ENCODE results near the gene PTPN23. TPM values are rescaled to one million over a fixed set of nuclear protein-coding genes. Genes with fewer than 3 reads are reported as not detected.
"Not testable (repeated sequence)": the region's sequence is repeated elsewhere in the genome, so short reads cannot be mapped to it uniquely, and the experiment has no call there.

Gene PTPN23
- 10 to 100 TPM; 28.7 to 32.0 TPM for total RNA-seq

GRCh38 chr3:47380601-47381316 lies at the start of gene PTPN23:
TSS of gene PTPN23 (plus strand) at chr3:47381021. CDS start at chr3:47381097, 76 bp downstream.
- ATAC-seq (replicated peaks): peak; percentile 88
- Mint-ChIP-seq H3K36me3 (ENCODE audit: low read depth) (peaks cover 46% of the 10 kb centered on the region), H3K27ac (peak within 1 kb of the TSS; percentile 99), H3K4me1 (peaks cover 31% of the 10 kb centered on the region), H3K27me3 (no peaks in the 10 kb centered on the region), H3K4me3 (peak within 1 kb of the TSS; percentile 94), H3K9me3 (no peaks in the 10 kb centered on the region)

DNA sequence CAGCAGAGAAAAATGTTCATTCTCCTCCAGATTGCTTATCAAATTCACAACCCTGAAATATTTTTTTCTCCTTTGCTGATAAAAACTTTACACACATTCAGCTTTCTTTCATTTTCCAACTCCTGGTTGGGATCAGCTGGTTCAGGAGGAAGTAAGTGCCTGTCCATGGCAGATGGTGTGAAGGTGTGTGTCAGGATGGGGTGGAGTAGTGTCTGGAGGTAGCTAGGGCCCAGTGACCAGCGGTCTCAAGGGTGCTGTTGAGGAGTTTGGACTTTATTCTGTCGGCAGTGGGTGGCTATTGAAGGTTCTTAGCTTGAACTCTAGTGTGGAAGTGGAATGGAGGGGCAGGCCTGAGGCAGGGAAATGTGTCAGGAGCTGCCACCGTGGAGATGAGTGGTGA lies 46.9 kb upstream of the PTPN23 start:
- Mint-ChIP-seq H3K4me3 (no peak overlapping the region), H3K27ac (peak overlapping the region; percentile 39), H3K27me3 (no peaks in the 10 kb centered on the region), H3K9me3 (no peaks in the 10 kb centered on the region), H3K4me1 (peaks cover 5% of the 10 kb centered on the region), H3K36me3 (ENCODE audit: low read depth) (peaks cover 97% of the 10 kb centered on the region)
- ATAC-seq (replicated peaks): no peak

- no peak for ATAC-seq (replicated peaks)
- Mint-ChIP-seq H3K27ac (peak overlapping the region; percentile 23), H3K4me3 (no peak overlapping the region)
These were observed 43.2 kb upstream of the PTPN23 start for GRCh38 chr3:47337656-47338055.

GRCh38 chr3:47339951-47340350 lies 40.9 kb upstream of the PTPN23 start:
- Mint-ChIP-seq H3K4me3 (no peak overlapping the region), H3K27me3 (no peaks in the 10 kb centered on the region), H3K27ac (peak overlapping the region; percentile 40), H3K4me1 (no peaks in the 10 kb centered on the region), H3K36me3 (ENCODE audit: low read depth) (peaks cover 92% of the 10 kb centered on the region), H3K9me3 (no peaks in the 10 kb centered on the region)
- no peak for ATAC-seq (replicated peaks)

More at GRCh38 chr3:47337656-47338055, 43.2 kb upstream of the PTPN23 start:
- Mint-ChIP-seq H3K27me3 (no peaks in the 10 kb centered on the region), H3K4me1 (peaks cover 2% of the 10 kb centered on the region), H3K9me3 (no peaks in the 10 kb centered on the region), H3K36me3 (ENCODE audit: low read depth) (peaks cover 94% of the 10 kb centered on the region)

DNA sequence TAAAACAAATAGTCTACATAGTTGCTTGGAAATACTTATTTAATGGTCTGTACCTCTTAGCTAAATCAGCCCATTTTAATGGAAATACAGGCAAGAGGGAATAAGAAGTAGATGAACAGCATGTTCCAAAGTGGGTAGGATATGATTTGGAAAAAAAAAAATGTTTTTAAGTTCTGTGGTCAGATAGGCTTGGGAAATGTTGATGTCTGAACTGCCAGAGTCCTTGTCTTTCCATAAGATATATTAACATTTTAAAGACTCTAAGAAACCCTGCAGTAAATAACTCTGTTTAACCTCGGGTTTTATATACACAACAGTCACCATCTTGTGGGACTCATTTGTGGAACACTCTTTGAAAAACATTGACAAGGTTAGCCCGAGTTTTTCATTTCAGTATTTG lies 40.0 kb upstream of the PTPN23 start:
- no peak for ATAC-seq (replicated peaks)
- H3K4me1 Mint-ChIP-seq: no peaks in the 10 kb centered on the region
- H3K36me3 Mint-ChIP-seq (ENCODE audit: low read depth): peaks cover 91% of the 10 kb centered on the region
- no peaks in the 10 kb centered on the region for H3K27me3 Mint-ChIP-seq
- H3K4me3 Mint-ChIP-seq: no peak overlapping the region
- H3K27ac Mint-ChIP-seq: no peak overlapping the region
- no peaks in the 10 kb centered on the region for H3K9me3 Mint-ChIP-seq

DNA sequence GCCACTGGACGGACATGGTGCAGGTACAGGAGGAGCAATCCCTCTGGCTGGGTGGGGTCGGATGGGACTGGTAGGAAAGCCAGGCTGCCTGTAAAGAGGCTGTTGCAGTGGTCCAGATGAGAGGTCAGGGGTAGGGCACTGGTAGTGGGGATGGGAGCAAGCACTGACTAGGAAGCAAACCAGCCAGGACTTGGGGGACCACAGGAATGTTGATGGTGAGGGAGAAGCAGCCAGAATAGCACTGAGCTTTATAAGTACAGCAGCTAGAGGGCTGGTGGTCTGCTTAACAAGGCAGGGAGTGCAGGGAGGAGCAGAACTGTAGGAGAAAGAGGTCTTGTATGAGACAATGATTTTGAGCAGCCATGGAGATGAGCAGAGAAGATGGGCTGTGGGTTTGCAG lies 38.7 kb upstream of the PTPN23 start:
- H3K36me3 Mint-ChIP-seq (ENCODE audit: low read depth): peaks cover 78% of the 10 kb centered on the region
- H3K27ac Mint-ChIP-seq: peak overlapping the region; percentile 49
- no peak for ATAC-seq (replicated peaks)
- no peaks in the 10 kb centered on the region for H3K9me3 Mint-ChIP-seq
- no peaks in the 10 kb centered on the region for H3K4me1 Mint-ChIP-seq
- H3K27me3 Mint-ChIP-seq: no peaks in the 10 kb centered on the region
- H3K4me3 Mint-ChIP-seq: no peak overlapping the region

DNA sequence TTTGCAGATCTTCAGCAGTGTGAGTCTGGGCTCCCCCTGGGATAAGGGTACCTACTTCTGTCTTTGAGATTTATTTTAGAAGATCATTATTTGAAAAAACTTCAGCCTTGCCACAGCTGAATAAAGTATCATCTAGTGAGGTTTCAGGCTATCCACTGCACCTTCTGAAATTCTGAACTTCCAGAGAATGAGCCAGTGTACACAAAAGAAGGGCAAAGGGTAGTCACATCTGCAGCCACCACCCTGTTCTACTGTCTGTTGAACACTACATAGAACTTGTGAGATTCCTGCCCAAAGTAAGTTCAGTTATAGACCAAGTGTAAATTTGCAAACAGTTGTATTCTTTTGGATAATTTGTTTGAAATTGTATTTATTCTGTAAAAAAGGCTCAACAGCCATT lies 38.0 kb upstream of the PTPN23 start:
- Mint-ChIP-seq H3K9me3 (no peaks in the 10 kb centered on the region), H3K27ac (peak overlapping the region; percentile 49), H3K36me3 (ENCODE audit: low read depth) (peaks cover 71% of the 10 kb centered on the region), H3K4me3 (no peak overlapping the region), H3K27me3 (no peaks in the 10 kb centered on the region), H3K4me1 (no peaks in the 10 kb centered on the region)
- no peak for ATAC-seq (replicated peaks)

- Mint-ChIP-seq H3K36me3 (ENCODE audit: low read depth) (peaks cover 64% of the 10 kb centered on the region), H3K9me3 (no peaks in the 10 kb centered on the region), H3K27ac (no peak overlapping the region), H3K4me1 (no peaks in the 10 kb centered on the region), H3K27me3 (no peaks in the 10 kb centered on the region), H3K4me3 (no peak overlapping the region)
- ATAC-seq (replicated peaks): no peak
These were observed 37.3 kb upstream of the PTPN23 start for GRCh38 chr3:47343471-47343971.

DNA sequence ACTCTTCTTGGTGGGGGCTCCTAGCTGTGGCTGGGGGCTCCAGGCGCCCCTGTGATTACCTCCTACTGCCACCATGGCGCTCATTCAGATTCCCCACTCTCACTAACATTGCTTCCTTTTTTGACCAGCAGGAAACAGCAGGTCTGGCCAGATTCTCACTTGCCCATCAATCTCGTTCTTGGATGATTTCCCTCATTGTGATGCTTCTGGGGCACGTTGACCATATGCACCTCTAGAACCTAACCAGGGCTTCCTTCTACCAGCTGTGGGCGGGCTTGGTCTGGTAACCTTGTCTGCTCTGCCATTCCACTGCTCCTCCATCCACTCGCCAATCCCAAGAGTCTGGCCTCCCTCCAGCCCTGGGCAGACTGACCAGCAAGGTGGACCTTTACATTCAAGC lies 35.9 kb upstream of the PTPN23 start:
- H3K27me3 Mint-ChIP-seq: no peaks in the 10 kb centered on the region
- no peak for ATAC-seq (replicated peaks)
- H3K27ac Mint-ChIP-seq: no peak overlapping the region
- peaks cover 50% of the 10 kb centered on the region for H3K36me3 Mint-ChIP-seq (ENCODE audit: low read depth)
- no peak overlapping the region for H3K4me3 Mint-ChIP-seq
- no peaks in the 10 kb centered on the region for H3K4me1 Mint-ChIP-seq
- no peaks in the 10 kb centered on the region for H3K9me3 Mint-ChIP-seq

DNA sequence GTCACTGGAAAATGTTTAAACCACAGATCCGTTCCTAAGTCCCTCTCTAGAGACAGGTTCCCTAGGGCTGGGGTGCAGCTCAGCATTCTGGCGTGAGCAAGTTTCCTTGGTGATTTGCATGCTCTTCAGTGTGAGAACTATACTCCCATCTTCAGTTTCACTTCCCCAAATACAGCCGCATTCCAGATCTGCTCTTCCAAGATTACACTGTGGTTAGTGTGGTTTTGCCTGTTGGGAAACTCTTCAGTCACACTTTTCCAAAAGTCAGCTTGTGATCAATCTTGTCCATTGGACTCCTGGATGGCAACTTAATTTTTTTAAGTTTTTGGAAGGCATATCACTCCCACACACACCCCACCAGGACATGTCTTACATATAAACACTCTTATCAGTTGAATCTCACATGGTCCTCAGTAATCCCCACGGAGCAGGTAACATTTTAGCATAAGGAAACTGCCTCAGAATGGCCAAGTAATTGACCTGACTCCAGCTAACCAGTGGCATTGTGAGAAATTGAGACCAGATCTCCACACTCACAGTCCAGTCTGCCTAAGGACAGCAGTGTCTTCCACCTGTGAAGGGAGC lies 33.5 kb upstream of the PTPN23 start:
- H3K36me3 Mint-ChIP-seq (ENCODE audit: low read depth): peaks cover 32% of the 10 kb centered on the region
- H3K9me3 Mint-ChIP-seq: no peaks in the 10 kb centered on the region
- ATAC-seq (replicated peaks): no peak
- H3K27me3 Mint-ChIP-seq: no peaks in the 10 kb centered on the region
- peak overlapping the region; percentile 14 for H3K27ac Mint-ChIP-seq
- H3K4me3 Mint-ChIP-seq: no peak overlapping the region
- H3K4me1 Mint-ChIP-seq: no peaks in the 10 kb centered on the region

DNA sequence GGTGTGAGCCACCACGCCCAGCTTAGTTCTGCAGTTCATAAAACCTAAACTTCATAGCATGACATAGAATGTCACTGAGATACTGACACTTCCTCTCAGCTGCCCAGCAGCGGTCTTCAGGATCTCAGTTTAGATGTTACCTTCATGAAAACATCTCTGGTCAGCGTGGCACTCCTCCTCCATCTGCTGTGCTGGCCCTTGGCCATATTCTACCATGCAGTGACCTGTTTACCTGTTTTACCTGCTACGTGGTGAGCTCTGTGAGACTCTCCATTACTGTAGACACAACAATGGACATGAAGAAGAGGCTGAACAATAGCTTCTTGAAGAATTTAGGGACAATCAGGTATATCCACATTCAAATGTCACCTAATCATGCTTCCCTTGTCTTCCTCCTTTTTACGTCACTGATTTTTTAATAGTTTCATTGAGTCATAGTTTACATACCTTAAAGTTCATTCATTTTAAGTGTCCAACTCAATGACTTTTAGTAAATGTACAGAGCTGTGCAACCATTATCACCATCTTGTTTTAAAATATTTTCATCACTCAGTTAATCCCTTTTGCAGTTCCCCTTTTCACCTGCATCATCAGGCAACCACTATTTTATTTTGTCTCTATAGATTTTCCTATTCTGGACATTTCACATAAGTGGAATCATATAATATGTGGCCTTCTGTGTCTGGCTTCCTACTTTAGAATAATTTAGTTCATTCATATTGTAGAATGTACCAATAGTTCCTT lies 32.2 kb upstream of the PTPN23 start:
- H3K27me3 Mint-ChIP-seq: no peaks in the 10 kb centered on the region
- ATAC-seq (replicated peaks): no peak
- no peaks in the 10 kb centered on the region for H3K4me1 Mint-ChIP-seq
- H3K36me3 Mint-ChIP-seq (ENCODE audit: low read depth): peaks cover 19% of the 10 kb centered on the region
- H3K9me3 Mint-ChIP-seq: no peaks in the 10 kb centered on the region
- no peak overlapping the region for H3K4me3 Mint-ChIP-seq
- H3K27ac Mint-ChIP-seq: peak overlapping the region; percentile 14

DNA sequence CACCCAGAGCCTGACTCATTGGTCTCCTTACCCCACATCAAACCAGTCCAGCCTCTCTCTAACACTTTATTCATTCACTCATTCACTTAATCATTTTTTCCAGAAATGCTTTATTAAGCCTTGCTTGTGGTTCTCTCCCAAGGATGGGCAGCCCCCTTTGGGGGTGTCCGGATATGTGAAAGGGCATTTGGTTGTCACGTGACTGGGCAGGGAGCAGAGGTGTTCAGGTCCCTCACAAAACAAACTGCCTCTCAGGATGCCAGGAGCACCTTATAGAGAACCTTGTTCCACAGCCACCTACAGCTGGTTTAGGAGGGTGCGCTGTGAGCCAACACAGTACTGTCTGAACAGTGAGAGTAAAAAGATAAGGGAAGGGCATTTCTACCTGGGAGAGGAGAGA lies 25.8 kb upstream of the PTPN23 start:
- Mint-ChIP-seq H3K4me3 (no peak overlapping the region), H3K4me1 (peaks cover 5% of the 10 kb centered on the region), H3K27ac (no peak overlapping the region), H3K27me3 (no peaks in the 10 kb centered on the region), H3K9me3 (peaks cover 4% of the 10 kb centered on the region), H3K36me3 (ENCODE audit: low read depth) (peaks cover under 1% of the 10 kb centered on the region)
- no peak for ATAC-seq (replicated peaks)

DNA sequence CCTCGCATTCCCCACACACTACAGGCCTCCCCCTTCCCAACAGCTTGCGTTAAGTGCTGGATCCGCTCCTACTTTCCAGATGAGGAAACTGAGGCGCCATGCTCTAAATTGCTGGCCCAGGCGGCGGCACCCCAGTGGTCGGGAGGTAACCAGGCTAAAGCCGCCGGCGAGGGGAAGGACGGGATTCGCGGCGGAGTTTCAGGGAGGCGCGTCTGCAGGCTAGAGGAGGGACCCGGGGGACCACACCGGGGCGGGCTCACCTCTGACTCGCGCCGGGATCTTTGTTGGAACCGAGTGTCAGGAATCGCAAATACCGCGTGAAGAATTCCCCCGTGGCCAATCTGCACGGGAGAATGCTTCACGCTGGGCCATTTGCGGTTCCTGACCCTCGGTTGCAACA lies 24.6 kb upstream of the PTPN23 start:
- no peak overlapping the region for H3K27ac Mint-ChIP-seq
- no peak overlapping the region for H3K4me3 Mint-ChIP-seq
- H3K36me3 Mint-ChIP-seq (ENCODE audit: low read depth): peaks cover 6% of the 10 kb centered on the region
- H3K4me1 Mint-ChIP-seq: peaks cover 11% of the 10 kb centered on the region
- peaks cover 9% of the 10 kb centered on the region for H3K9me3 Mint-ChIP-seq
- no peaks in the 10 kb centered on the region for H3K27me3 Mint-ChIP-seq
- ATAC-seq (replicated peaks): no peak

DNA sequence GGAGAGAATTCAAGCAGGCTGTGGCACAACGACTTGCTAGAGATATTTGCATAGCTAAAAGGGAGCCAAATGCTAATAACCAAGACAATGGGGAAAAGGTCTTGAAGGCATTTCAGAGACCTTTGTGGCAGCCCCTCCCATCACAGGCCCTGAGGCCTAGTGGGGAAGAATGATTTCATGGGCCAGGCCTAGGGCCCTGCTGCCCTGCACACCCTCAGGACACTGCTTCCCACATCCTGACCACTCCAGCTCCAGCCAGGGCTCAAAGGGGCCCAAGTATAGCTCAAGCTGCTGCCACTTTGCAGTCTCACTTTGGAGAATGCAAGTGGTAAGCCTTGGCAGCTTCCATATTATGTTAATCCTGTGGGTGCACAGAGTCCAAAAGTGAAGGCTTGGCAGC lies 21.5 kb upstream of the PTPN23 start:
- no peak for ATAC-seq (replicated peaks)
- peaks cover 6% of the 10 kb centered on the region for H3K36me3 Mint-ChIP-seq (ENCODE audit: low read depth)
- peaks cover 15% of the 10 kb centered on the region for H3K9me3 Mint-ChIP-seq
- peaks cover 20% of the 10 kb centered on the region for H3K4me1 Mint-ChIP-seq
- H3K27me3 Mint-ChIP-seq: no peaks in the 10 kb centered on the region
- H3K4me3 Mint-ChIP-seq: no peak overlapping the region
- no peak overlapping the region for H3K27ac Mint-ChIP-seq

- H3K9me3 Mint-ChIP-seq: peaks cover 15% of the 10 kb centered on the region
- H3K36me3 Mint-ChIP-seq (ENCODE audit: low read depth); H3K27me3 Mint-ChIP-seq: not testable (repeated sequence)
- H3K27ac Mint-ChIP-seq: peak overlapping the region; percentile 47
- H3K4me1 Mint-ChIP-seq: peaks cover 18% of the 10 kb centered on the region
- H3K4me3 Mint-ChIP-seq: peak overlapping the region; percentile 20
- ATAC-seq (replicated peaks): peak; percentile 88
These were observed 20.7 kb upstream of the PTPN23 start for GRCh38 chr3:47360110-47360517.
